Hepatocyte (in vitro differentiated cells): ENCODE results near the gene HNRNPH1. TPM values are rescaled to one million over a fixed set of nuclear protein-coding genes. Genes with fewer than 3 reads are reported as not detected.

Source experiments
- DNase-seq: peaks from one replicate; pipeline ENCODE4 v3.0.0-alpha.2; 2016; ENCODE audit warnings: low spot score
- H2AFZ ChIP-seq: fragments of 200-600 bp; sonication (generic); 2 replicates; pipeline ENCODE4 v1.6.0; 2016; ENCODE audit warnings: antibody characterized with exemption, mild to moderate bottlenecking
- H3K27ac ChIP-seq: fragments of 200-600 bp; sonication (generic); 2 replicates; pipeline ENCODE4 v1.5.1; 2016; ENCODE audit warnings: mild to moderate bottlenecking
- H3K27me3 ChIP-seq: fragments of 200-600 bp; sonication (generic); 2 replicates; pipeline ENCODE4 v1.6.1; 2016
- H3K36me3 ChIP-seq: fragments of 200-600 bp; sonication (generic); replicated peaks from 2 replicates; pipeline ENCODE4 v1.5.1; 2016; ENCODE audit warnings: low read depth; ENCODE audit not compliant: insufficient read depth
- H3K4me1 ChIP-seq: fragments of 200-600 bp; sonication (generic); 2 replicates; pipeline ENCODE4 v1.5.1; 2016; ENCODE audit warnings: mild to moderate bottlenecking, moderate library complexity; ENCODE audit not compliant: insufficient read depth
- H3K4me2 ChIP-seq: fragments of 200-600 bp; sonication (generic); 2 replicates; pipeline ENCODE4 v1.6.0; 2016
- H3K4me3 ChIP-seq: fragments of 200-600 bp; sonication (generic); 2 replicates; pipeline ENCODE4 v1.5.1; 2016; ENCODE audit warnings: mild to moderate bottlenecking
- H3K79me2 ChIP-seq: fragments of 200-600 bp; sonication (generic); 2 replicates; pipeline ENCODE4 v1.6.0; 2017; ENCODE audit warnings: mild to moderate bottlenecking
- H3K9me2 ChIP-seq: fragments of 200-600 bp; sonication (generic); replicated peaks from 2 replicates; pipeline ENCODE4 v1.6.0; 2017; ENCODE audit warnings: mild to moderate bottlenecking; ENCODE audit not compliant: insufficient read depth
- H3K9me3 ChIP-seq: fragments of 200-600 bp; sonication (generic); 2 replicates; pipeline ENCODE4 v1.5.1; 2016; ENCODE audit warnings: low read depth, mild to moderate bottlenecking
- H4K20me1 ChIP-seq: fragments of 200-600 bp; sonication (generic); 2 replicates; pipeline ENCODE4 v1.6.0; 2016; ENCODE audit warnings: mild to moderate bottlenecking; ENCODE audit not compliant: insufficient read depth, poor library complexity, severe bottlenecking
- CTCF ChIP-seq: fragments of 200-600 bp; sonication (generic); IDR thresholded peaks from 2 replicates; pipeline ENCODE4 v1.5.1; 2016; ENCODE audit warnings: antibody characterized with exemption, mild to moderate bottlenecking; ENCODE audit not compliant: poor library complexity
- EZH2 ChIP-seq: fragments of 200-600 bp; sonication (generic); IDR thresholded peaks from 2 replicates; pipeline ENCODE4 v1.6.1; 2016; ENCODE audit warnings: antibody characterized with exemption, mild to moderate bottlenecking, borderline replicate concordance
- EZH2phosphoT487 ChIP-seq: fragments of 200-600 bp; sonication (generic); IDR thresholded peaks from one replicate; pipeline ENCODE4 v1.6.1; 2018; ENCODE audit warnings: antibody characterized with exemption, mild to moderate bottlenecking, low read depth, moderate library complexity; ENCODE audit not compliant: unreplicated experiment, severe bottlenecking
- WGBS: methylation state at CpG from one replicate; pipeline ENCODE4 v1.1.6; 2016; ENCODE audit warnings: low lambda C conversion rate; ENCODE audit errors: missing lambda C conversion rate; 5-methylcytosine and 5-hydroxymethylcytosine counted together
- polyA plus RNA-seq: library from polyadenylated mRNA; unstranded; fragments of >200 nt; fragmentation: Nextera tagmentation; extraction: Ambion mirVana; gene quantifications from 2 replicates; pipeline ENCODE4 v1.2.1, GENCODE V29; 2016
- total RNA-seq: library from RNA; depleted of rRNA; stranded (reverse); fragments of >200 nt; gene quantifications from 2 replicates; pipeline ENCODE4 v1.2.3, GENCODE V29; 2014

The HNRNPH1 gene
- total and polyA plus RNA-seq, 2 experiments from 2014 or later, result 99.9 to 485 TPM

GRCh38 chr5:179614745-179615144 is 8.7 kb downstream of the HNRNPH1 start:
- H3K27me3 ChIP-seq, result no peaks in the 10 kb centered on the region
- no peak for TF ChIP-seq EZH2
- TF ChIP-seq CTCF, result no peak
- TF ChIP-seq EZH2phosphoT487, result no peak
- H3K27ac ChIP-seq, result no peak overlapping the region
- DNase-seq, result no peak
- peaks cover 74% of the 10 kb centered on the region for H3K79me2 ChIP-seq
- H3K36me3 ChIP-seq, result peaks cover 16% of the 10 kb centered on the region
- H3K4me3 ChIP-seq, result no peak overlapping the region
- WGBS, result 83% methylated on average over 8 of the region's 8 CpGs
- no peak overlapping the region for H3K4me2 ChIP-seq
- H3K4me1 ChIP-seq, result peaks cover 10% of the 10 kb centered on the region
- H4K20me1 ChIP-seq, result peaks cover 97% of the 10 kb centered on the region
- no peak overlapping the region for H2AFZ ChIP-seq
- H3K9me2 ChIP-seq, result no peaks in the 10 kb centered on the region
- no peaks in the 10 kb centered on the region for H3K9me3 ChIP-seq

GRCh38 chr5:179613460-179614071 is 9.9 kb downstream of the HNRNPH1 start:
- TF ChIP-seq EZH2phosphoT487, result no peak
- TF ChIP-seq EZH2, result no peak
- TF ChIP-seq CTCF, result no peak
- Histone ChIP-seq H3K36me3 (peaks cover 16% of the 10 kb centered on the region), H3K9me3 (no peaks in the 10 kb centered on the region), H3K79me2 (peaks cover 62% of the 10 kb centered on the region), H3K9me2 (no peaks in the 10 kb centered on the region), H3K27ac (peak overlapping the region; percentile 23), H2AFZ (no peak overlapping the region), H3K4me3 (no peak overlapping the region), H3K27me3 (no peaks in the 10 kb centered on the region), H3K4me1 (peaks cover 10% of the 10 kb centered on the region), H3K4me2 (no peak overlapping the region), H4K20me1 (peaks cover 92% of the 10 kb centered on the region)
- no peak for DNase-seq
- WGBS, result 90% methylated on average over 8 of the region's 8 CpGs

GRCh38 chr5:179612577-179613459 is 10.7 kb downstream of the HNRNPH1 start:
- Histone ChIP-seq H3K4me3 (no peak overlapping the region), H3K9me2 (no peaks in the 10 kb centered on the region), H3K9me3 (no peaks in the 10 kb centered on the region), H4K20me1 (peaks cover 87% of the 10 kb centered on the region), H2AFZ (no peak overlapping the region), H3K27ac (peak overlapping the region; percentile 23), H3K36me3 (peaks cover 16% of the 10 kb centered on the region), H3K4me1 (peaks cover 10% of the 10 kb centered on the region), H3K4me2 (no peak overlapping the region), H3K27me3 (no peaks in the 10 kb centered on the region), H3K79me2 (peaks cover 54% of the 10 kb centered on the region)
- DNase-seq, result no peak
- no peak for TF ChIP-seq EZH2phosphoT487
- no peak for TF ChIP-seq EZH2
- TF ChIP-seq CTCF, result no peak
- 87% methylated on average over 21 of the region's 21 CpGs for WGBS
